ENCODE data around the gene ZBTB38. TPM values are rescaled to one million over a fixed set of nuclear protein-coding genes. Genes with fewer than 3 reads are reported as not detected.

ZBTB38 gene
- total and polyA plus RNA-seq, 12 donors: 14.7 to 156 (median 128) TPM

- no peak for TF ChIP-seq CTCF (IDR thresholded peaks at IDR 0.05)
- Histone ChIP-seq H3K27me3 (no peaks in the 10 kb centered on the region), H3K36me3 (no peaks in the 10 kb centered on the region), H3K27ac (peak overlapping the region in 1 of 10 donors; percentile 61), H3K4me1 (peaks cover 0 to 33% (median 13%) of the 10 kb centered on the region in 9 donors), H3K9me3 (no peaks in the 10 kb centered on the region), H3K4me3 (no peak overlapping the region)
- intact Hi-C loops (cut with DNase I): no loop called here
- no peak for ATAC-seq
- DNase-seq: no peak
- WGBS, 2 donors: 91% methylated on average over 3 of the region's 3 CpGs
Measured at GRCh38 chr3:141330235-141330634, 38.1 kb upstream of the ZBTB38 start.

GRCh38 chr3:141330718-141331376, 37.5 kb upstream of the ZBTB38 start:
- Histone ChIP-seq H3K4me3 (no peak overlapping the region), H3K4me1 (peaks cover 0 to 33% (median 13%) of the 10 kb centered on the region in 9 donors), H3K9me3 (no peaks in the 10 kb centered on the region), H3K36me3 (no peaks in the 10 kb centered on the region), H3K27me3 (no peaks in the 10 kb centered on the region), H3K27ac (peak overlapping the region in 5 of 10 donors; percentile 24 to 61 (median 58))
- ATAC-seq: no peak
- WGBS, 2 donors: 95 to 99% methylated on average over 3 of the region's 3 CpGs
- DNase-seq: no peak
- TF ChIP-seq CTCF (IDR thresholded peaks at IDR 0.05): no peak
- intact Hi-C loops (cut with DNase I): no loop called here

- DNase-seq (peak; percentile 75 to 81), ATAC-seq (peak; percentile 69 to 94 (median 86))
- Histone ChIP-seq H3K36me3 (no peaks in the 10 kb centered on the region), H3K4me1 (peaks cover 0 to 33% (median 13%) of the 10 kb centered on the region in 9 donors), H3K4me3 (no peak overlapping the region), H3K9me3 (no peaks in the 10 kb centered on the region), H3K27ac (peak overlapping the region in 9 of 10 donors; percentile 14 to 85 (median 70)), H3K27me3 (no peaks in the 10 kb centered on the region)
- intact Hi-C loops (cut with DNase I): no loop called here
- WGBS, 2 donors: 56 to 59% methylated on average over 9 of the region's 9 CpGs
- TF ChIP-seq CTCF (IDR thresholded peaks at IDR 0.05): no peak
Measured at GRCh38 chr3:141331377-141332318, 36.7 kb upstream of the ZBTB38 start.

- no peak for TF ChIP-seq CTCF (IDR thresholded peaks at IDR 0.05)
- Histone ChIP-seq H3K9me3 (no peaks in the 10 kb centered on the region), H3K27ac (peak overlapping the region in 9 of 10 donors; percentile 10 to 85 (median 70)), H3K4me1 (peaks cover 0 to 38% (median 13%) of the 10 kb centered on the region in 9 donors), H3K27me3 (no peaks in the 10 kb centered on the region), H3K4me3 (no peak overlapping the region), H3K36me3 (no peaks in the 10 kb centered on the region)
- DNase-seq (no peak), ATAC-seq (no peak)
- intact Hi-C loops (cut with DNase I): no loop called here
- WGBS, 2 donors: 84 to 90% methylated on average over 5 of the region's 5 CpGs
Measured at GRCh38 chr3:141332416-141332815, 35.9 kb upstream of the ZBTB38 start.

All from heart right ventricle (tissue), 16 donors.